ENCODE data around the gene TRIM22.
"Not testable (repeated sequence)": the region's sequence is repeated elsewhere in the genome, so short reads cannot be mapped to it uniquely, and the experiment has no call there.

TRIM22 gene

DNA sequence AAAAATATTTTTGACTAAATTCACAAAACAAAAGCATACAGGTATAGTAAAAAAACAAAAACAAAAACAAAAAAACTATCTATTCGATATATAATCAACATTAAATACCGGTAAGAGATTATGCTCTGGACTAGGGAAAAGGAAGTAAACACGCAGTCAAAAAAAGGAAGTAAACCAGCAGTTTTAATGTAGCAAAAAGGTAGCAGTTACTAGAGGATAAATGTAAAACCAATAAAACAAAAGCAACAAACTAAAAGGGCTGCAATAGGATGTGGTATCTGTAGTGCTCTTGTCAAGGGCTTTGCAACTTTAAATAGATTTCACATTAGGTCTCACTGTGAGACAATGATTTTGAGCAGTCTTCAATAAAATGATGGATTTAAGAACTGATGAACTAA lies 2.4 kb downstream of the TRIM22 start:
- DNase-seq, result no peak

- DNase-seq, result no peak
Measured at GRCh38 chr11:5694642-5695041, 5.1 kb downstream of the TRIM22 start.

GRCh38 chr11:5695580-5695979 lies 6.0 kb downstream of the TRIM22 start:
- DNase-seq, result no peak

GRCh38 chr11:5696210-5696609 lies 6.6 kb downstream of the TRIM22 start:
- no peak for DNase-seq

- no peak for DNase-seq
Measured at GRCh38 chr11:5698281-5698680, 8.7 kb downstream of the TRIM22 start.

DNA sequence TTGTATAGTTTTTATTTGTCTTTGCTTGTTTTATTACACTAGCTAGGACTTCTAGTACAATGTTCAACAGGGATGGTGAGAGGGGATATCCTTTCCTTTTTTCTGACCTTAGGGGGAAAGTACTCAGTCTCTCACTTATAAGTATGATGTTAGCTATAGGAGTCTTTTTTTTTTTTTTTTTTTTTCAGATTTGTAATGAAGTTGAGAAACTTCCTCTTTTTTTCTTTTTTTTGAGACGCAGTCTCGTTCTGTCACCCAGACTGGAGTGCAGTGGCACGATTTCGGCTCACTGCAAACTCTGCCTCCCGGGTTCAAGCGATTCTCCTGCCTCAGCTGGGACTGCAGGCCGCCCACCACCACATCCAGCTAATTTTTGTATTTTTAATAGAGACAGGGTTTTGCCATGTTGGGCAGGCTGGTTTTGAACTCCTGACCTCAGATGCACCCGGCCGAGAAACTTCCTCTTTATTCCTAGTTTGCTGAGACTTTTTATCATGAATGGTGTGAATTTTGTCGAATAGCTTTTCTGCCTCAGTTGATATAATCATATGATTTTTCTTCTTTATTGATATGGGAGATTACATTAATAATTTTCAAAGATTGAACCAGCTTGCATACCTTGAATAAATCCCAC lies 10.9 kb downstream of the TRIM22 start:
- DNase-seq, result no peak

GRCh38 chr11:5701055-5701577 lies 11.5 kb downstream of the TRIM22 start:
- DNase-seq, result no peak

GRCh38 chr11:5703741-5704536 lies 14.3 kb downstream of the TRIM22 start:
- DNase-seq, result no peak

- no peak for DNase-seq
Measured at GRCh38 chr11:5705688-5706087, 16.1 kb downstream of the TRIM22 start.

DNA sequence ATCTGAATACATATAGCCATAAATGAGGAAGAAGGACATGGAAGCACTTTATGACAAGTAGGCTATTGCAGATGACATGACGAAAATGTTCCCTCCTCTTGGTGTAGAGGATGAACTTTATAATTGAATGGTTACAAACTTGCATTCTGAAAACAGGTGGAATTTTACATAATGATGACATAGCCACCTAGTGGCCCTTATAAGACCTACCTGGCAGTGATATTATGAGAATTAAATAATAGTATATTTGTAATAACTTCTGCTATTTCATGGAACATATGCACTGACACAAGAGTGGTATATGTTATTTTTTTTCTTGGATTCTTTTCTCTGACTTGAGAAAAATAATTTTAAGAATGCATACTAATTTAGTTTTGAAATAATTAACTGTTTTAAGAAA lies 22.9 kb downstream of the TRIM22 start:
- no peak for DNase-seq

- no peak for DNase-seq
Measured at GRCh38 chr11:5713695-5714094, 24.1 kb downstream of the TRIM22 start.

- not testable (repeated sequence) for DNase-seq
Measured at GRCh38 chr11:5716518-5716917, 26.9 kb downstream of the TRIM22 start.

DNA sequence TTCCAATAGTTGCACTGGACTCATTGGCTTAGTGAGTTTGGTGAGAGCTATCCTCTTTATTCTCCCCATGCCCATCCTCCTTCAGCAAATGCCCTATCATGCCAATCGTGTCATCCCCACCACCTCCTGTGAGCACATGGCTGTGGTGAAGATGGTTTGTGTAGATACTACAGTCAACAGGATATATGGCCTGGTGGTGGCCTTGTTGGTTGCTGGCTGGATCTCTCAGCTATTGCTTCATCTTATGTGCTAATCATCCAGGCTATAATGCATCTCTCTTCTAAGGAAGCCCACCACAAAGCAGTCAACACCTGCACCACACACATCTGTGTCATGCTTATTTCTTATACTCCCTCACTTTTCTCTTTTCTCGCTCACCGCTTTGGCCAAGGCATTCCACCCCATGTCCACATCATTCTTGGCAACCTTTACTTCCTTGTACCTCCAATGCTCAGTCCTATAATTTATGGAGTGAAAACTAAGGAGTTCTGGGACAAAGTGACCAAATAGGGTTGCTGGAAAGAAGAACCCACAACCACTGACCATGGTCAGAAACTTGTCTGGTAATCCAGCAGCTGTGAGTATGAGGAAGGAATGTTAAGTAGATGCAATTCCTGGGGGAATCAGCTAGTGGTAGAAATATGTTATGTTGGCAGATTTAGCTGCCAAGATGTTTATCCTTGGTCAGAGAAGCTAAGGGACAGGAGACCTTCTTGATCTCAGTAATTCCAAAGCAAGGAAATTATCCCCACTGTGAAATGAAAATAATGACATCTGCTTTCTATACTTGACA lies 30.3 kb downstream of the TRIM22 start:
- no peak for DNase-seq

- DNase-seq, result no peak
Measured at GRCh38 chr11:5722622-5723021, 33.0 kb downstream of the TRIM22 start.

DNA sequence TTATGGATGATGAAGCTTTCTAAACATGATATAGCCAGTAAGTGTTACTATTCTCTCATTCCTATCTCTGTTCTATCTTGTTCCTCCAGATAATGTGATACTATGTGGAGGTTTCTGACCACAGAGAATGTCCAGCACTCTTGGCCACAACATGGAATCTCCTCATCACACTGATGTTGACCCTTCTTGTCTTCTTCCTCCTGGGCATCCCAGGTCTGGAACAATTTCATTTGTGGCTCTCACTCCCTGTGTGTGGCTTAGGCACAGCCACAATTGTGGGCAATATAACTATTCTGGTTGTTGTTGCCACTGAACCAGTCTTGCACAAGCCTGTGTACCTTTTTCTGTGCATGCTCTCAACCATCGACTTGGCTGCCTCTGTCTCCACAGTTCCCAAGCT lies 36.8 kb downstream of the TRIM22 start:
- no peak for DNase-seq

- DNase-seq, result no peak
Measured at GRCh38 chr11:5727691-5728090, 38.1 kb downstream of the TRIM22 start.

DNA sequence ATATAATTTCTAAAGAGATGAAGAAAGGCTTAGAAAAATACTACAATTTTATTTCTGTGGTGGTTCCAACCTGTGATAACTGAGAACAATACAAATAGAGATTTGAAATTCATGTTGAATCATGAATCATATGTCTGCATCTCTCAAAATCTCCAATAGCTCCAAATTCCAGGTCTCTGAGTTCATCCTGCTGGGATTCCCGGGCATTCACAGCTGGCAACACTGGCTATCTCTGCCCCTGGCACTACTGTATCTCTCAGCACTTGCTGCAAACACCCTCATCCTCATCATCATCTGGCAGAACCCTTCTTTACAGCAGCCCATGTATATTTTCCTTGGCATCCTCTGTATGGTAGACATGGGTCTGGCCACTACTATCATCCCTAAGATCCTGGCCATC lies 46.8 kb downstream of the TRIM22 start, which contains the start of gene OR56B1:
Gene OR56B1, plus strand, starts transcription at position 53 of the 400 bp plus-strand sequence. Its CDS starts 69 bp downstream, at position 122.
- peak; percentile 9 for DNase-seq

GRCh38 chr11:5737091-5737490 lies 47.5 kb downstream of the TRIM22 start:
- DNase-seq, result peak; percentile 9

DNA sequence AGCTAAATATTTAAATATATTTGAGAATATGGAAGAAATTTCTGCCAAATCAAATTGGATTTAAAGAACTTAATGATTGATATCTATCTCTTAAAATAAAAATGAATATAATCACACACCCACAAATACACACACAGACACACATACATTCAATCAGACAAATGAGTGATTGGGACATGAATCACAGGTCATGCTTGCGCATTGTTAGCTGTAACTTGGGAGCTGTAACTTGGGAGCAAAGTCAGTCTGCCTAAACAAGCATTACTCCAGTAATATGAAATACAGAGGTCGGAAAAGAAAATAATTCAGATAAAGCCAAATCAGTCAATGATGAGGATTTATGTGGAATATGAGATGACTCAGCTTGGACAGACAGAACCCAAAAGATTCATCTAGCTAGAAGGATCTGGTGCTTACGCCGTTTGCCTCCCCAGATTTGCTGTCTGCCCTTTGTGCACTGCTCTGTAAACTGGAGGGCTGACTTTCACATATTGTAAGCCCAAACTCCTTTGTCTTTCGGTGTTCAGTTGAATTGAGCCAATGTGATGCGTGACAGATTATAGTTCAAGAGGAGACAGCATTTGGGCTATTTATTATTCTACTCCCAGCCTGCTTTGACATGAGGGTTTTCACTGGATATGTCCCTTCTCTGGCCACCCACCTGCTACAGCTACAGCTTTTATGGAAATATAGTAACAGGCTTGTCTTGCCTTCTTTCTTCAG lies 48.2 kb downstream of the TRIM22 start:
- no peak for DNase-seq

- DNase-seq, result no peak
Measured at GRCh38 chr11:5738431-5738830, 48.8 kb downstream of the TRIM22 start.

DNA sequence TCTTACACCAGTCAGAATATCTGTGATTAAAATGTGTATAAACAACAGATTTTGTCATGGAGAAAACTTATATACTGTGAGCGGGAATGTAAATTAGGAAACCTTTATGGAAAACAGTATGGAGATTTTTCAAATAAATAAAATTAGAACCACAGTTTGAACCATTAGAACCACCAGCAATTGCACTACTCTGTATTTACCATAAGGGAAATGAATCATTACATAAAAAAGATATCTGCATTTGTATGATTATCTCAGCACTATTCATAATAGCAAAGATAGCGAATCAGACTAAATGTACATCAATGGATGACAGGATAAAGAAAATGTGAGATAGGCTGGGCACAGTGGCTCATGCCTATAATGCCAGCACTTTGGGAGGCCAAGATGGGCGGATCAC lies 57.0 kb downstream of the TRIM22 start:
- no peak for DNase-seq

DNA sequence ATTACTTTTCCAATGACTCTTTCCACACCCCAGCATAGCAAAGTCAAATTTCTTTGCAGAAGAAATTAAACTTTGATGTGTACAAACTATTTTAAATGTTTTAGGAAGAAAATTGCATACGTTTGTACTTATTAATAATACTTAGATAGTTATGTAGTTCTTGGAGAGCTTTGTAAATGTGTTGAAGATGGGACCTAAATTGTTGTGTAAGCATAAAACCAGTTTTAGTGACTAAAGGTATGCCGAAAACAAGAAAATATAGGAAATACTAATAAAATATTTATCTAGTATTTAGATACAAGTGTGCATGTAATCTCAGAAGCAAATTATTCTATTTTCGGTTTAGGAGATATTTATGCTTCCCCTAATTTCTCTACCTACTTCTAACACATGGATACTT lies 60.2 kb downstream of the TRIM22 start:
- no peak for DNase-seq

DNA sequence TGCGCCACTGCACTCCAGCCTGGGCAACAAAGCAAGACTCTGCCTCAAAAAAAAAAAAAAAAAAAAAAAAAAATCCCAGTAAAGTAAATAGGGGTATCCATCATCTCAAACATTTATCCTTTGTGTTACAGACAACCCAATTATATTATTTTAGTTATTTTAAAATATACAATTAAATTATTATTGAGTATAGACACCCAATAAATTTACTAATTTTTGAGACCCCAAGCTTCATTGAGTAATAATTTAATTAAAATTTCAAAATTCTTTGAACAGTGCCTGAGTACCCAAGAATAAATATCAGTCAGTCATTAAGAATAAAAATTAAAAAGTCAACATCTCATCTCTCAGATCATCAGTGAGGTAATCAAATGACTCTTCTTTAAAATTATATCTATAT lies 64.4 kb downstream of the TRIM22 start, which contains the start of gene OR52N4:
Gene OR52N4, plus strand, starts transcription at position 301 of the 400 bp plus-strand sequence. CDS start 498 bp downstream, outside the sequence.
- no peak for DNase-seq
